ENCODE results near the gene ARHGAP8. TPM values are rescaled to one million over a fixed set of nuclear protein-coding genes. Genes with fewer than 3 reads are reported as not detected.

The ARHGAP8 gene
- total and polyA plus RNA-seq, 2 experiments from 2014 or later: 62.8 to 64.9 TPM

GRCh38 chr22:44714703-44715350 is 37.5 kb upstream of the ARHGAP8 start (continued):
- TF ChIP-seq REST (IDR thresholded peaks at IDR 0.05; ENCODE audit: unreplicated experiment) (no peak), ZNF114 (CRISPR knock-in tag; IDR thresholded peaks at IDR 0.05) (no peak), CTCF (conservative IDR thresholded peaks at IDR 0.05; ENCODE audit: low read depth in 2 of 2) (no peak), ETS1 (IDR thresholded peaks at IDR 0.05) (no peak), EZH2 (IDR thresholded peaks at IDR 0.05; ENCODE audit: low read depth, unreplicated experiment) (no peak)

GRCh38 chr22:44718418-44718817 is 34.0 kb upstream of the ARHGAP8 start:
- DNase-seq (ENCODE audit: low spot score) (no peak), ATAC-seq (no peak)
- no peaks in the 10 kb centered on the region for H3K79me2 ChIP-seq (replicated peaks; ENCODE audit: insufficient read depth)
- H3K27ac ChIP-seq (ENCODE audit: low read depth): no peak overlapping the region
- Mint-ChIP-seq H3K27ac (no peak overlapping the region), H3K36me3 (ENCODE audit: low read depth) (no peaks in the 10 kb centered on the region), H3K27me3 (ENCODE audit: insufficient read depth, low read depth, poor library complexity) (peaks cover 6% of the 10 kb centered on the region), H3K4me1 (peaks cover 17% of the 10 kb centered on the region), H3K4me3 (no peak overlapping the region), H3K9me3 (no peaks in the 10 kb centered on the region)
- H3K27me3 ChIP-seq (ENCODE audit: insufficient read depth): no peaks in the 10 kb centered on the region
- H3K4me2 ChIP-seq: no peak overlapping the region
- H3K36me3 ChIP-seq (ENCODE audit: insufficient read depth): no peaks in the 10 kb centered on the region
- no peak overlapping the region for H3K4me3 ChIP-seq
- no peaks in the 10 kb centered on the region; the same call in 1 of the 2 replicates for H3K4me1 ChIP-seq (ENCODE audit: insufficient read depth)
- no peak overlapping the region for H2AFZ ChIP-seq
- no peaks in the 10 kb centered on the region for H3F3A ChIP-seq (replicated peaks; ENCODE audit: low read depth)
- no peaks in the 10 kb centered on the region for H3K9me2 ChIP-seq (ENCODE audit: insufficient read depth)
- H4K20me1 ChIP-seq (replicated peaks; ENCODE audit: insufficient read depth): no peaks in the 10 kb centered on the region
- TF ChIP-seq EZH2phosphoT487 (IDR thresholded peaks at IDR 0.05; ENCODE audit: unreplicated experiment) (no peak), STAT1 (IDR thresholded peaks at IDR 0.05; ENCODE audit: unreplicated experiment) (no peak), CTCF (conservative IDR thresholded peaks at IDR 0.05; ENCODE audit: low read depth in 2 of 2) (no peak), ZNF114 (CRISPR knock-in tag; IDR thresholded peaks at IDR 0.05) (no peak), JUNB (IDR thresholded peaks at IDR 0.05; ENCODE audit: unreplicated experiment) (no peak), ZNF462 (CRISPR knock-in tag; IDR thresholded peaks at IDR 0.05) (no peak), EZH2 (IDR thresholded peaks at IDR 0.05; ENCODE audit: low read depth, unreplicated experiment) (no peak)
